Esophagus (tissue), 2 donors: ENCODE results near the gene ITPR2. TPM values are rescaled to one million over a fixed set of nuclear protein-coding genes. Genes with fewer than 3 reads are reported as not detected.
"Not testable (repeated sequence)": the region's sequence is repeated elsewhere in the genome, so short reads cannot be mapped to it uniquely, and the experiment has no call there.

Experiments used
- H3K27ac ChIP-seq, 2 donors: one replicate each; pipeline ENCODE4 v1.5.1; 2013; ENCODE audit warnings: low read depth in 2 of 2, mild to moderate bottlenecking in 2 of 2, inconsistent platforms in 1 of 2, low read length in 1 of 2, moderate library complexity in 1 of 2
- H3K27me3 ChIP-seq, 2 donors: one replicate each; pipeline ENCODE4 v1.6.1; 2013; ENCODE audit warnings: low read length in 2 of 2, control low read depth in 1 of 2, mild to moderate bottlenecking in 1 of 2; ENCODE audit not compliant: insufficient read depth in 2 of 2, control insufficient read depth in 1 of 2
- H3K36me3 ChIP-seq, 2 donors: one replicate each; pipeline ENCODE4 v1.6.1; 2013; ENCODE audit warnings: low read length in 1 of 2; ENCODE audit not compliant: control insufficient read depth in 2 of 2, insufficient read depth in 2 of 2
- H3K4me1 ChIP-seq, 2 donors: one replicate each; pipeline ENCODE4 v1.6.1; 2013; ENCODE audit warnings: low read length in 1 of 2; ENCODE audit not compliant: control insufficient read depth in 2 of 2, insufficient read depth in 2 of 2
- H3K4me3 ChIP-seq, 2 donors: one replicate each; pipeline ENCODE4 v1.5.1; 2013; ENCODE audit warnings: low read length in 2 of 2, mild to moderate bottlenecking in 2 of 2, low read depth in 1 of 2, moderate library complexity in 1 of 2
- H3K9me3 ChIP-seq, 2 donors: one replicate each; pipeline ENCODE4 v1.6.1; 2013; ENCODE audit warnings: mild to moderate bottlenecking in 2 of 2, low read depth in 1 of 2, low read length in 1 of 2, moderate library complexity in 1 of 2; ENCODE audit not compliant: control insufficient read depth in 2 of 2, insufficient read depth in 1 of 2
- WGBS, 2 donors: extraction: QIAGEN DNeasy Blood & Tissue Kit; methylation state at CpG; one replicate each; pipeline ENCODE4 v1.1.7; 2013; 5-methylcytosine and 5-hydroxymethylcytosine counted together
- polyA plus RNA-seq, 2 donors: library from polyadenylated mRNA; stranded (reverse); fragments of 200-250 nt; gene quantifications; one replicate each; pipeline ENCODE4 v1.2.3, GENCODE V29; 2013
- donor health status: healthy with polysubstance abuse.
- donor health status: Bipolar disorder and iron deficiency.

ITPR2 gene
- polyA plus RNA-seq, 2 donors: 4.8 to 5.7 TPM

- 95 to 96% methylated on average over 3 of the region's 3 CpGs for WGBS, 2 donors
- Histone ChIP-seq H3K4me3 (no peak overlapping the region), H3K36me3 (no peaks in the 10 kb centered on the region), H3K27me3 (no peaks in the 10 kb centered on the region), H3K4me1 (no peaks in the 10 kb centered on the region), H3K9me3 (no peaks in the 10 kb centered on the region), H3K27ac (no peak overlapping the region)
Measured at GRCh38 chr12:26839512-26839911, 6.5 kb upstream of the ITPR2 start.

- Histone ChIP-seq H3K27ac (no peak overlapping the region), H3K4me3 (no peak overlapping the region), H3K36me3 (no peaks in the 10 kb centered on the region), H3K9me3 (no peaks in the 10 kb centered on the region), H3K4me1 (no peaks in the 10 kb centered on the region), H3K27me3 (no peaks in the 10 kb centered on the region)
- 96 to 99% methylated on average over 24 of the region's 24 CpGs for WGBS, 2 donors
Measured at GRCh38 chr12:26838888-26839416, 6.0 kb upstream of the ITPR2 start.

- no peaks in the 10 kb centered on the region for H3K27me3 ChIP-seq
- WGBS, 2 donors: 97% methylated on average over 2 of the region's 2 CpGs
- H3K36me3 ChIP-seq: no peaks in the 10 kb centered on the region
- H3K27ac ChIP-seq: no peak overlapping the region
- H3K9me3 ChIP-seq: no peaks in the 10 kb centered on the region
- no peaks in the 10 kb centered on the region for H3K4me1 ChIP-seq
- H3K4me3 ChIP-seq: no peak overlapping the region
Measured at GRCh38 chr12:26836201-26836600, 3.2 kb upstream of the ITPR2 start.

GRCh38 chr12:26834503-26835060 lies 1.6 kb upstream of the ITPR2 start:
- H3K36me3 ChIP-seq, H3K9me3 ChIP-seq, H3K27me3 ChIP-seq, H3K27ac ChIP-seq, H3K4me1 ChIP-seq, H3K4me3 ChIP-seq: not testable (repeated sequence)
- 88 to 95% methylated on average over 7 of the region's 7 CpGs for WGBS, 2 donors

GRCh38 chr12:26833743-26834490 lies 923 bp upstream of the ITPR2 start:
- Histone ChIP-seq H3K36me3 (no peaks in the 10 kb centered on the region), H3K4me3 (peak overlapping the region; percentile 80 to 84), H3K4me1 (peaks cover 0 to 2% of the 10 kb centered on the region in 2 donors), H3K9me3 (no peaks in the 10 kb centered on the region), H3K27ac (peak overlapping the region; percentile 47 to 54), H3K27me3 (no peaks in the 10 kb centered on the region)
- 15 to 18% methylated on average over 27 of the region's 27 CpGs for WGBS, 2 donors

GRCh38 chr12:26831951-26832821 lies 808 bp downstream of the ITPR2 start:
- Histone ChIP-seq H3K4me3 (peak overlapping the region; percentile 80 to 84), H3K27ac (peak overlapping the region; percentile 92 to 97), H3K36me3 (no peaks in the 10 kb centered on the region), H3K9me3 (no peaks in the 10 kb centered on the region), H3K27me3 (no peaks in the 10 kb centered on the region), H3K4me1 (peaks cover 0 to 2% of the 10 kb centered on the region in 2 donors)
- WGBS, 2 donors: 0% methylated on average over 51 to 55 of the region's 55 CpGs

- peak overlapping the region in 1 of 2 donors; percentile 12 for H3K27ac ChIP-seq
- H3K36me3 ChIP-seq: no peaks in the 10 kb centered on the region
- WGBS, 2 donors: 54 to 60% methylated on average over 13 of the region's 13 CpGs
- no peaks in the 10 kb centered on the region for H3K9me3 ChIP-seq
- H3K4me3 ChIP-seq: peak overlapping the region; percentile 9 to 24
- H3K4me1 ChIP-seq: peaks cover 0 to 2% of the 10 kb centered on the region in 2 donors
- H3K27me3 ChIP-seq: no peaks in the 10 kb centered on the region
Measured at GRCh38 chr12:26830783-26831551, 2.0 kb downstream of the ITPR2 start.

- WGBS, 2 donors: 42 to 46% methylated on average over 1 of the region's 1 CpG
- peak overlapping the region in 1 of 2 donors; percentile 9 for H3K4me3 ChIP-seq
- no peak overlapping the region for H3K27ac ChIP-seq
- H3K9me3 ChIP-seq: no peaks in the 10 kb centered on the region
- H3K4me1 ChIP-seq: peaks cover 0 to 2% of the 10 kb centered on the region in 2 donors
- H3K36me3 ChIP-seq: no peaks in the 10 kb centered on the region
- H3K27me3 ChIP-seq: no peaks in the 10 kb centered on the region
Measured at GRCh38 chr12:26830363-26830762, 2.6 kb downstream of the ITPR2 start.
